ENCODE measurements around the gene ZNF518B. TPM values are rescaled to one million over a fixed set of nuclear protein-coding genes. Genes with fewer than 3 reads are reported as not detected.

The ZNF518B gene
- total RNA-seq, 1 experiment from 2014 or later, result 38.7 TPM

DNA sequence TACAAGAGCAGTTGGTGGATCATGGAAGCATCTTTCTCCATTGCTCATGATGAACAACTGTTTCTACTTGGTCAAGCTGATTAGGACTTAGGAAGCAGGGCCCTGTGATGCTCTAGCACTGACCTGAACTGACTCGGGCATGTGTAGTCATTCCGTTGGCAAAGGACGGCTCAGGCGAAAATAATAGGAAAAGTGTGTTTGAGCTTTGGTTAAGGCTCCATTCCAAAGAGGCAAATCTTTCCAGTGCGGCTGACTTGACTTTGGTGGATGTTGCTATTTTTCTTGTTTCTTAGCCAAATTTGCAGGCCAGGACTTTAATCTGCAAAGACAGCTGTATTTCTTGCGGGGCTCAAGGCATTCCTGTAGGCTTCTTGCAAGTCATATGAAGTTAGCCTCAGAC is 39.5 kb downstream of the ZNF518B start:
- no peak for TF ChIP-seq YY1 (IDR thresholded peaks at IDR 0.05; ENCODE audit: extremely low read depth, insufficient replicate concordance, low read depth, low read length)
- no peak for TF ChIP-seq FOSL1 (IDR thresholded peaks at IDR 0.05; ENCODE audit: low read depth)
- TF ChIP-seq, protein P1, sequence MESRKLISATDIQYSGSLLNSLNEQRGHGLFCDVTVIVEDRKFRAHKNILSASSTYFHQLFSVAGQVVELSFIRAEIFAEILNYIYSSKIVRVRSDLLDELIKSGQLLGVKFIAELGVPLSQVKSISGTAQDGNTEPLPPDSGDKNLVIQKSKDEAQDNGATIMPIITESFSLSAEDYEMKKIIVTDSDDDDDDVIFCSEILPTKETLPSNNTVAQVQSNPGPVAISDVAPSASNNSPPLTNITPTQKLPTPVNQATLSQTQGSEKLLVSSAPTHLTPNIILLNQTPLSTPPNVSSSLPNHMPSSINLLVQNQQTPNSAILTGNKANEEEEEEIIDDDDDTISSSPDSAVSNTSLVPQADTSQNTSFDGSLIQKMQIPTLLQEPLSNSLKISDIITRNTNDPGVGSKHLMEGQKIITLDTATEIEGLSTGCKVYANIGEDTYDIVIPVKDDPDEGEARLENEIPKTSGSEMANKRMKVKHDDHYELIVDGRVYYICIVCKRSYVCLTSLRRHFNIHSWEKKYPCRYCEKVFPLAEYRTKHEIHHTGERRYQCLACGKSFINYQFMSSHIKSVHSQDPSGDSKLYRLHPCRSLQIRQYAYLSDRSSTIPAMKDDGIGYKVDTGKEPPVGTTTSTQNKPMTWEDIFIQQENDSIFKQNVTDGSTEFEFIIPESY (IDR thresholded peaks at IDR 0.05; ENCODE audit: extremely low read depth, insufficient replicate concordance, low read length), result no peak
- no peak for TF ChIP-seq POLR2A (IDR thresholded peaks at IDR 0.05; ENCODE audit: borderline replicate concordance, extremely low read depth, insufficient read depth, insufficient read length)
- no peak for TF ChIP-seq TCF7L2 (IDR thresholded peaks at IDR 0.05; ENCODE audit: borderline replicate concordance, extremely low read depth, insufficient read depth, insufficient read length)
- TF ChIP-seq ZFX (IDR thresholded peaks at IDR 0.05), result no peak
- TF ChIP-seq EGR1 (IDR thresholded peaks at IDR 0.05; ENCODE audit: low read depth), result no peak
- TF ChIP-seq CEBPB (IDR thresholded peaks at IDR 0.05; ENCODE audit: low read depth), result no peak
- TF ChIP-seq SP1 (IDR thresholded peaks at IDR 0.05; ENCODE audit: low read depth), result no peak
- no peak for TF ChIP-seq ELF1 (IDR thresholded peaks at IDR 0.05; ENCODE audit: borderline replicate concordance, low read depth)
- TF ChIP-seq, protein P2, sequence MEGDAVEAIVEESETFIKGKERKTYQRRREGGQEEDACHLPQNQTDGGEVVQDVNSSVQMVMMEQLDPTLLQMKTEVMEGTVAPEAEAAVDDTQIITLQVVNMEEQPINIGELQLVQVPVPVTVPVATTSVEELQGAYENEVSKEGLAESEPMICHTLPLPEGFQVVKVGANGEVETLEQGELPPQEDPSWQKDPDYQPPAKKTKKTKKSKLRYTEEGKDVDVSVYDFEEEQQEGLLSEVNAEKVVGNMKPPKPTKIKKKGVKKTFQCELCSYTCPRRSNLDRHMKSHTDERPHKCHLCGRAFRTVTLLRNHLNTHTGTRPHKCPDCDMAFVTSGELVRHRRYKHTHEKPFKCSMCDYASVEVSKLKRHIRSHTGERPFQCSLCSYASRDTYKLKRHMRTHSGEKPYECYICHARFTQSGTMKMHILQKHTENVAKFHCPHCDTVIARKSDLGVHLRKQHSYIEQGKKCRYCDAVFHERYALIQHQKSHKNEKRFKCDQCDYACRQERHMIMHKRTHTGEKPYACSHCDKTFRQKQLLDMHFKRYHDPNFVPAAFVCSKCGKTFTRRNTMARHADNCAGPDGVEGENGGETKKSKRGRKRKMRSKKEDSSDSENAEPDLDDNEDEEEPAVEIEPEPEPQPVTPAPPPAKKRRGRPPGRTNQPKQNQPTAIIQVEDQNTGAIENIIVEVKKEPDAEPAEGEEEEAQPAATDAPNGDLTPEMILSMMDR (IDR thresholded peaks at IDR 0.05 in 2 of 3, conservative IDR thresholded peaks at IDR 0.05 in 1 of 3; ENCODE audit: borderline replicate concordance in 1 of 3, insufficient read depth in 1 of 3, low read depth in 2 of 3, low read length in 2 of 3), result no peak
- TF ChIP-seq ZNF274 (IDR thresholded peaks at IDR 0.05; ENCODE audit: low read depth, low read length), result no peak
- TF ChIP-seq CBX3 (IDR thresholded peaks at IDR 0.05; ENCODE audit: low read depth), result no peak
- TF ChIP-seq REST (IDR thresholded peaks at IDR 0.05; ENCODE audit: low read depth), result no peak
- DNase-seq (ENCODE audit: low read depth, low spot score) (no peak), ATAC-seq (no peak)
- ChIA-PET CTCF (no interaction called here), RAD21 (ENCODE audit: low non-redundant PET in 1 of 2, low total read pairs in 2 of 2, uncharacterized antibody in 2 of 2, unreplicated experiment in 2 of 2) (no interaction called here), POLR2A (no interaction called here)
- Histone ChIP-seq H4K20me1 (ENCODE audit: insufficient read depth) (no peaks in the 10 kb centered on the region), H3K27ac (ENCODE audit: low read depth, low read length) (no peak overlapping the region), H2AFZ (ENCODE audit: low read depth, low read length, poor library complexity, severe bottlenecking) (no peak overlapping the region), H3K9ac (ENCODE audit: low read length) (no peak overlapping the region), H3K4me3 (replicated peaks in 1 of 2; ENCODE audit: low read depth in 1 of 2, low read length in 2 of 2) (no peak overlapping the region), H3K27me3 (ENCODE audit: insufficient read depth, low read length) (no peaks in the 10 kb centered on the region), H3K79me2 (ENCODE audit: insufficient read depth, low read length) (no peaks in the 10 kb centered on the region), H3K4me1 (ENCODE audit: control insufficient read depth in 1 of 2, insufficient read depth in 2 of 2, low read length in 2 of 2) (no peaks in the 10 kb centered on the region), H3K4me2 (ENCODE audit: low read length) (no peak overlapping the region), H3K9me2 (ENCODE audit: insufficient read depth) (no peaks in the 10 kb centered on the region), H3K9me3 (ENCODE audit: control insufficient read depth in 1 of 2, insufficient read depth in 1 of 2, low read depth in 1 of 2, low read length in 2 of 2) (no peaks in the 10 kb centered on the region), H3K36me3 (ENCODE audit: control insufficient read depth in 1 of 2, insufficient read depth in 2 of 2, low read length in 2 of 2) (no peaks in the 10 kb centered on the region)
- no TSS peak for BruUV-seq (replicated peaks)
- intact Hi-C loops (cut with micrococcal nuclease), result no loop called here
